GM12891 (cell line): ENCODE results near the gene AKAP10.
"Not testable (repeated sequence)": the region's sequence is repeated elsewhere in the genome, so short reads cannot be mapped to it uniquely, and the experiment has no call there.

Experiments
- DNase-seq: peaks from one replicate; pipeline ENCODE4 v3.0.0; 2011; ENCODE audit warnings: low spot score; ENCODE audit not compliant: insufficient read length
- FAIRE-seq: peaks from 2 replicates; lab custom pipeline; 2011; peaks lifted over from hg19 to GRCh38; lab: Jason Lieb, UNC
- PAX5 ChIP-seq: IDR thresholded peaks from 2 replicates; pipeline ENCODE4 v1.6.1; 2011; ENCODE audit warnings: low read length, moderate library complexity, mild to moderate bottlenecking; ENCODE audit not compliant: insufficient read depth, severe bottlenecking
- POLR2A ChIP-seq: IDR thresholded peaks from 2 replicates; pipeline ENCODE4 v1.6.1; 2011; ENCODE audit warnings: low read depth, low read length, control low read depth
- POLR2AphosphoS5 ChIP-seq: IDR thresholded peaks from 2 replicates; pipeline ENCODE4 v1.6.1; 2011; ENCODE audit warnings: low read depth, low read length, control low read depth
- POU2F2 ChIP-seq: IDR thresholded peaks from 2 replicates; pipeline ENCODE4 v1.6.1; 2011; ENCODE audit warnings: low read depth, mild to moderate bottlenecking, control low read depth, low read length, moderate library complexity
- SPI1 ChIP-seq: IDR thresholded peaks from 2 replicates; pipeline ENCODE4 v1.6.1; 2011; ENCODE audit warnings: low read depth, low read length, control low read depth
- TAF1 ChIP-seq: IDR thresholded peaks from 2 replicates; pipeline ENCODE4 v1.6.1; 2011; ENCODE audit warnings: low read depth, low read length, control low read depth

The AKAP10 gene

DNA sequence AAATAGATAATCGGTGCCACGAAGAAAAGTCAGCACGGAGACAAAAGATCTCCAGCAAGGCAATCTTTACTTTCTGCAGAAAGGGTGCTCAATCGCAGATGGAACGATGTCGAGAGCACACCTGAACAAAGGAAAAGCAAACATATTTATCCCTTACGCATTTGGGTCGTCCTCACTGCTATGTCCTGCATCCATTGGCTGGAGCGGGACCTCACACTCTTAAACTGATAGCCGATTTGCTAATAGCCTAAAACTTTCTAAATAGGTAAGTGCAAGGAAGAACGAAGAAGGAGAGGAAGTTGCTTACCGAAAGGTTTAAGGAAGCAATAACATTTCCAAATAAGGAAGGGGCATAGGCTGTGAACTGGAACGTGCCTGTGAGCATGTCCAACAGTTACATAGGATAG lies 1.2 kb upstream of the AKAP10 start:
- TF ChIP-seq POU2F2 (no peak), POLR2AphosphoS5 (no peak), PAX5 (no peak), POLR2A (no peak), SPI1 (no peak), TAF1 (no peak)
- FAIRE-seq (no peak), DNase-seq (no peak)

- no peak for FAIRE-seq
- DNase-seq = peak; percentile 38
- TF ChIP-seq POU2F2 = no peak
- peak; percentile 86 for TF ChIP-seq SPI1
- TF ChIP-seq TAF1 = no peak
- TF ChIP-seq POLR2A = no peak
- 0 out of 2 replicates have a peak, but pooled peaks have one; percentile 11 for TF ChIP-seq POLR2AphosphoS5
- TF ChIP-seq PAX5 = no peak
These were observed 678 bp upstream of the AKAP10 start for GRCh38 chr17:19978209-19978802.

GRCh38 chr17:19975601-19976000 lies 2.0 kb downstream of the AKAP10 start:
- TF ChIP-seq TAF1 (no peak), SPI1 (no peak), POLR2A (no peak), PAX5 (no peak), POU2F2 (no peak), POLR2AphosphoS5 (no peak)
- DNase-seq = no peak
- no peak for FAIRE-seq

- no peak for FAIRE-seq
- TF ChIP-seq PAX5 (no peak), TAF1 (no peak), POLR2AphosphoS5 (no peak), POLR2A (no peak), SPI1 (no peak), POU2F2 (no peak)
These were observed 4.5 kb downstream of the AKAP10 start for GRCh38 chr17:19973156-19973555.

DNA sequence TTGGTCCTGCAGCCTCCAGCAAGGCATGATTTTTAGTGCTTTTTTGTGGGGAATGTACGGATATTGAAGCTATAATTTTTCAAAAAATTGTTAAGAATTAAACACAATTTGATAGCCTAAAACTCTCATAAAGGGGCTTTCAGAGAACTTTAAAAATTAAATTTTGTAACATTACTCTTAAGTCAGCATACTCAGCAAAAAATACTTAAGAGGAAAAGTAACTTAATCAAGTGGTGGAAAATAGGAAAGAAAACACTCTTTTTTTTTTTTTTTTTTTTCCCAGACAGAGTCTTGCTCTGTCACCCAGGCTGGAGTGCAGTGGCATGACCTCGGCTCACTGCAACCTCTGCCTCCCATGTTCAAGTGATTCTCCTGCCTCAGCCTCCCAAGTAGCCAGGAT lies 14.7 kb downstream of the AKAP10 start:
- DNase-seq, FAIRE-seq: not testable (repeated sequence)

More at GRCh38 chr17:19973156-19973555, 4.5 kb downstream of the AKAP10 start:
- DNase-seq = no peak

DNA sequence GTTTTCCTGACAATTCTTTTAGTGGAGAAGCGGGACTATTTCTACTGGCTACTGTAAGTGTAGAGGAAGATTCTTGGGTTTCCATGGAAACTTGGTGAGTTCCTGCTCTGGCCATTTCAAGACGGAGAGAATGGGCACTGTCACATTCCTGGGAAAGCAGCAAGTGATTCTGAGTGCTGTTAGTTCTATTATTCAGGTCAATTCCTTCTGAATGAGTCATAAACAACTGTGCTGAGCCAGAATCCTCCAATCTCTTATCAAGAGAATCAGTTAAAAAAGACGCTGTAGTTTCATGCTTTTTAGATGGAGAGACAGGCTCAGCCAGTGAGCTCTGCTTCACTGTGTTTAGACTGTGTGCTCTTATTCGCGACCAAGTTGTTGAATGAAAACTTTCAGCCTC lies 19.6 kb downstream of the AKAP10 start:
- TF ChIP-seq POLR2AphosphoS5 (no peak), POU2F2 (no peak), PAX5 (no peak), POLR2A (no peak), TAF1 (no peak)
- FAIRE-seq (no peak), DNase-seq (no peak)

- TF ChIP-seq POLR2A (no peak), SPI1 (no peak), TAF1 (no peak), PAX5 (no peak), POU2F2 (no peak), POLR2AphosphoS5 (no peak)
- FAIRE-seq (no peak), DNase-seq (no peak)
These were observed 22.5 kb downstream of the AKAP10 start for GRCh38 chr17:19955099-19955498.

- DNase-seq, FAIRE-seq: not testable (repeated sequence)
These were observed 26.2 kb downstream of the AKAP10 start for GRCh38 chr17:19951411-19951810.

- FAIRE-seq, DNase-seq: not testable (repeated sequence)
These were observed 26.9 kb downstream of the AKAP10 start for GRCh38 chr17:19950624-19951195.

- FAIRE-seq (peak; percentile 20), DNase-seq (no peak)
- no peak for TF ChIP-seq POU2F2
- no peak for TF ChIP-seq POLR2A
- TF ChIP-seq TAF1 = no peak
- TF ChIP-seq POLR2AphosphoS5 = no peak
- no peak for TF ChIP-seq SPI1
- no peak for TF ChIP-seq PAX5
These were observed 29.3 kb downstream of the AKAP10 start for GRCh38 chr17:19948116-19948943.

DNA sequence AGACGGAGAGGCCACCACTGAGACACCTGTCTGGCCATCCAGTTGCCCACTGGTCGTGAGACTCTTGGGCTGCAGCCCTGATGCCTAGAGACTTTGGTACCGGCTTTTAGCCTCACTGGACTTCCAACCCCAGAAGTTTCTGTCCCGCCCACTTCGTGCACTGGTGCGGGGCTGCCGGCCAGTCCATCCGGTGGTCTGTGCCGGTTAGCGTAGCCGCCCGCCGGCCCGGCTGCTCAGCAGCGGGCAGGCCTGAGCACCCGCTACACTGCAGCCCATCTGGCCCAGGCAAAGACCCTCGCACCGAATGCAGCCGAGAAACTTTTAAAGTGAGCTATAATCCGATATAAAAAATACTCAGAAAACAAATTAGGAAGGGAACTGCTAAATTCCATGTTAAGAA lies 30.7 kb downstream of the AKAP10 start:
- no peak for FAIRE-seq
- DNase-seq = no peak
- TF ChIP-seq TAF1 (no peak), PAX5 (no peak), SPI1 (no peak), POLR2AphosphoS5 (no peak), POU2F2 (no peak), POLR2A (no peak)
